HG03135 (cell line): ENCODE measurements around the gene ZMYND19.
A peak's percentile ranks its signal among the peaks of the same experiment; 100 is the strongest.
"Not testable (repeated sequence)": the region's sequence is repeated elsewhere in the genome, so short reads cannot be mapped to it uniquely, and the experiment has no call there.

Experiments
- ATAC-seq: cut with Tn5 transposase; IDR thresholded peaks from one replicate; pipeline ENCODE4 v1.9.1; 2021; ENCODE audit warnings: mild to moderate bottlenecking, moderate library complexity; ENCODE audit not compliant: unreplicated experiment

ZMYND19 gene

GRCh38 chr9:137589441-137590122 lies 730 bp downstream of the ZMYND19 start:
- ATAC-seq, result peak; percentile 10

- ATAC-seq, result no peak
Measured at GRCh38 chr9:137588891-137589290, 1.4 kb downstream of the ZMYND19 start.

- ATAC-seq, result no peak
Measured at GRCh38 chr9:137588311-137588710, 2.0 kb downstream of the ZMYND19 start.

- no peak for ATAC-seq
Measured at GRCh38 chr9:137586854-137587253, 3.5 kb downstream of the ZMYND19 start.

- no peak for ATAC-seq
Measured at GRCh38 chr9:137583957-137584356, 6.4 kb downstream of the ZMYND19 start.

- no peak for ATAC-seq
Measured at GRCh38 chr9:137583347-137583746, 7.0 kb downstream of the ZMYND19 start.

GRCh38 chr9:137582286-137582860 lies 7.9 kb downstream of the ZMYND19 start:
- no peak for ATAC-seq

GRCh38 chr9:137581361-137582285 lies 8.7 kb downstream of the ZMYND19 start:
- ATAC-seq, result no peak

GRCh38 chr9:137580954-137581322 lies 9.4 kb downstream of the ZMYND19 start:
- no peak for ATAC-seq

GRCh38 chr9:137580209-137580953 lies 9.9 kb downstream of the ZMYND19 start:
- ATAC-seq, result no peak

- no peak for ATAC-seq
Measured at GRCh38 chr9:137579259-137579604, 11.1 kb downstream of the ZMYND19 start.

GRCh38 chr9:137578518-137579258 lies 11.6 kb downstream of the ZMYND19 start, which contains the start of gene DPH7:
Gene DPH7 (minus strand): TSS chr9:137578925. CDS start chr9:137578777, 148 bp downstream.
- peak; percentile 85 for ATAC-seq

GRCh38 chr9:137575716-137576411 lies 14.4 kb downstream of the ZMYND19 start:
- no peak for ATAC-seq

- no peak for ATAC-seq
Measured at GRCh38 chr9:137575364-137575715, 15.0 kb downstream of the ZMYND19 start.

- ATAC-seq, result no peak
Measured at GRCh38 chr9:137574192-137574591, 16.1 kb downstream of the ZMYND19 start.

GRCh38 chr9:137570566-137570965 lies 19.7 kb downstream of the ZMYND19 start:
- ATAC-seq, result no peak

- ATAC-seq, result no peak
Measured at GRCh38 chr9:137569609-137570203, 20.6 kb downstream of the ZMYND19 start.

GRCh38 chr9:137568445-137568844 lies 21.9 kb downstream of the ZMYND19 start:
- not testable (repeated sequence) for ATAC-seq

- ATAC-seq, result no peak
Measured at GRCh38 chr9:137564817-137565411, 25.4 kb downstream of the ZMYND19 start.
